DND-41 (cell line): ENCODE measurements around the gene CTSD.

Experiments
- ATAC-seq: fragments of 200-7000 bp; cut with Tn5 transposase; 3 replicates; pipeline ENCODE4 v1.9.1; 2021; ENCODE audit warnings: low read depth; ENCODE audit not compliant: insufficient read depth
- DNase-seq: peaks from one replicate; pipeline ENCODE4 v3.0.0-alpha.2; 2020
- H2AFZ ChIP-seq: 2 replicates; pipeline ENCODE4 v1.6.0; 2012; ENCODE audit warnings: low read depth, low read length
- H3K27ac ChIP-seq: 2 replicates; pipeline ENCODE4 v1.5.1; 2012; ENCODE audit warnings: low read length, inconsistent platforms
- H3K27me3 ChIP-seq: fragments of 200-600 bp; sonication (generic); 2 replicates; pipeline ENCODE4 v1.6.0; 2012; ENCODE audit warnings: low read length, mild to moderate bottlenecking, inconsistent platforms; ENCODE audit not compliant: insufficient read depth, poor library complexity
- H3K36me3 ChIP-seq: 2 replicates; pipeline ENCODE4 v1.5.1; 2012; ENCODE audit warnings: low read length, inconsistent platforms; ENCODE audit not compliant: insufficient read depth
- H3K4me1 ChIP-seq: 2 replicates; pipeline ENCODE4 v1.5.1; 2012; ENCODE audit warnings: mild to moderate bottlenecking, low read length; ENCODE audit not compliant: insufficient read depth
- H3K4me2 ChIP-seq: 2 replicates; pipeline ENCODE4 v1.6.0; 2012; ENCODE audit warnings: mild to moderate bottlenecking, moderate library complexity, low read length, inconsistent platforms; ENCODE audit not compliant: insufficient read depth
- H3K4me3 ChIP-seq, 2 experiments: fragments of 200-600 bp in 1 of 2; shearing (Covaris generic) in 1 of 2; 2 replicates each; pipeline ENCODE4 v1.5.1; 2012 to 2016; ENCODE audit warnings: inconsistent platforms in 2 of 2, low read length in 2 of 2, mild to moderate bottlenecking in 2 of 2, low read depth in 1 of 2, moderate library complexity in 1 of 2
- H3K79me2 ChIP-seq: 2 replicates; pipeline ENCODE4 v1.6.0; 2012; ENCODE audit warnings: low read length, inconsistent platforms; ENCODE audit not compliant: insufficient read depth
- H3K9ac ChIP-seq: 2 replicates; pipeline ENCODE4 v1.6.0; 2012; ENCODE audit warnings: low read depth, mild to moderate bottlenecking, inconsistent platforms, low read length, moderate library complexity
- H3K9me3 ChIP-seq: 2 replicates; pipeline ENCODE4 v1.5.1; 2012; ENCODE audit warnings: low read length, moderate library complexity, mild to moderate bottlenecking, inconsistent platforms; ENCODE audit not compliant: insufficient read depth, severe bottlenecking
- H4K20me1 ChIP-seq: 2 replicates; pipeline ENCODE4 v1.6.0; 2012; ENCODE audit warnings: low read length; ENCODE audit not compliant: insufficient read depth
- CTCF ChIP-seq: IDR thresholded peaks from 2 replicates; pipeline ENCODE4 v1.5.1; 2012; ENCODE audit warnings: borderline replicate concordance, low read length, moderate library complexity, mild to moderate bottlenecking; ENCODE audit not compliant: poor library complexity, severe bottlenecking; ENCODE audit errors: extremely low read depth
- EZH2 ChIP-seq: IDR thresholded peaks from 3 replicates; pipeline ENCODE4 v1.6.1; 2012; ENCODE audit warnings: borderline replicate concordance, low read depth, mild to moderate bottlenecking, moderate library complexity, low read length, inconsistent platforms; ENCODE audit not compliant: severe bottlenecking

CTSD gene

DNA sequence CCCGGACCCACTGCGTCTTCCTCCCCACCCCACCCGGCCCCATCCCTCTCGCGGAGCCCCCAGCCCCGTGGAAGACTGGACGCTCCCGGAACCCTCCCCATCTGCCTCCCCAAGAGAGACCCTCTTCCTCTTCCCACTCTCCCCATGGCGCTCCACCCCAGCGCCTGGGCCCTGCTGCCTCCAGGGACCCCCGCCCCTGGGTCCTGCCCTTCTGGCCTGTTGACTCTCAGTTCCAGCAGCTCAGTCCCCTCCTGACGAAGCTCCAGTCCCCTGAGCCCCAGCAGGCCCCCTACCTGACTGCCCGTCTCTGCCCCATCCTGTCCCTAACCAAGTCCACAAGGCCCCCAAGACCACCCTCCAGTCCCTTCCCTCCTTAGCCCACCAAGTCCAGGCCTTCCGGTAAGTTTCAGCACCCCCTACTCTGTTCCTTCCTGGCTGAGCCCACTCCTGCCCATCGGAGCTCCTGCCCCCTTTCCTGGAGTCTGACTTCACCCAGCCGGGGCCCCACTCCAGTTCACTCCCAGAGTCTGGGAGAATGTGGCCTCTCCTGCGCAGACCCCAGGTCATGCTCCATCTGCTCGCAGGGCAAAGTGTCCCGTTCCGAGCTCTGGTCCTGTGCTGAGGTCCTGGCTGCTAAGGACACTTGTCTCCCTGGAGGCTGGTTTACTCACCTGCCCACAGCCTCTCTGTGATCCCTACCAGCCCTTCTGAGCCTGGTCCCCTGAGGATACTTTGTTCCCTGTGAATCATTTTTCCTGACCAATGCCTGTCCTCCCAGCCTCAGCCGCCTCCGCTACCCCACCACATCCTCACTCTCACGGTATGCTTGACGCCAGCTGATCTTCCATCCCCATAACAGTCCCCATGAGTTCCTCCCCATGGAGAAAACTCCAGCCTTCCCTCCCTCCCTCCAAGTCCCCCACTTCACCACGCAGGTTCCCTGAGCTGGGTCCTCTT, 14.1 kb downstream of the CTSD start:
- peaks cover 5% of the 10 kb centered on the region; the same call in 1 of the 2 replicates for H4K20me1 ChIP-seq
- no peaks in the 10 kb centered on the region for H3K9me3 ChIP-seq
- no peaks in the 10 kb centered on the region for H3K27me3 ChIP-seq
- H3K9ac ChIP-seq, result no peak overlapping the region
- ATAC-seq (0 out of 3 replicates have a peak, but pooled peaks have one; percentile 13), DNase-seq (no peak)
- no peak overlapping the region for H3K4me2 ChIP-seq
- H3K4me1 ChIP-seq, result no peaks in the 10 kb centered on the region
- H3K36me3 ChIP-seq, result peaks cover 38% of the 10 kb centered on the region
- H2AFZ ChIP-seq, result no peak overlapping the region
- TF ChIP-seq EZH2 (no peak), CTCF (no peak)
- H3K27ac ChIP-seq, result peak overlapping the region; percentile 5; the same call in 1 of the 2 replicates
- no peak overlapping the region for H3K4me3 ChIP-seq
- no peaks in the 10 kb centered on the region for H3K79me2 ChIP-seq

GRCh38 chr11:1748636-1749394, 14.9 kb downstream of the CTSD start:
- Histone ChIP-seq H2AFZ (no peak overlapping the region), H3K4me2 (no peak overlapping the region), H3K36me3 (peaks cover 29% of the 10 kb centered on the region), H3K79me2 (no peaks in the 10 kb centered on the region), H3K4me3 (no peak overlapping the region), H4K20me1 (peaks cover 5% of the 10 kb centered on the region; the same call in 1 of the 2 replicates), H3K27me3 (no peaks in the 10 kb centered on the region), H3K9ac (no peak overlapping the region), H3K4me1 (no peaks in the 10 kb centered on the region), H3K27ac (no peak overlapping the region), H3K9me3 (no peaks in the 10 kb centered on the region)
- TF ChIP-seq EZH2, result no peak
- no peak for TF ChIP-seq CTCF
- no peak for DNase-seq
- no peak for ATAC-seq

DNA sequence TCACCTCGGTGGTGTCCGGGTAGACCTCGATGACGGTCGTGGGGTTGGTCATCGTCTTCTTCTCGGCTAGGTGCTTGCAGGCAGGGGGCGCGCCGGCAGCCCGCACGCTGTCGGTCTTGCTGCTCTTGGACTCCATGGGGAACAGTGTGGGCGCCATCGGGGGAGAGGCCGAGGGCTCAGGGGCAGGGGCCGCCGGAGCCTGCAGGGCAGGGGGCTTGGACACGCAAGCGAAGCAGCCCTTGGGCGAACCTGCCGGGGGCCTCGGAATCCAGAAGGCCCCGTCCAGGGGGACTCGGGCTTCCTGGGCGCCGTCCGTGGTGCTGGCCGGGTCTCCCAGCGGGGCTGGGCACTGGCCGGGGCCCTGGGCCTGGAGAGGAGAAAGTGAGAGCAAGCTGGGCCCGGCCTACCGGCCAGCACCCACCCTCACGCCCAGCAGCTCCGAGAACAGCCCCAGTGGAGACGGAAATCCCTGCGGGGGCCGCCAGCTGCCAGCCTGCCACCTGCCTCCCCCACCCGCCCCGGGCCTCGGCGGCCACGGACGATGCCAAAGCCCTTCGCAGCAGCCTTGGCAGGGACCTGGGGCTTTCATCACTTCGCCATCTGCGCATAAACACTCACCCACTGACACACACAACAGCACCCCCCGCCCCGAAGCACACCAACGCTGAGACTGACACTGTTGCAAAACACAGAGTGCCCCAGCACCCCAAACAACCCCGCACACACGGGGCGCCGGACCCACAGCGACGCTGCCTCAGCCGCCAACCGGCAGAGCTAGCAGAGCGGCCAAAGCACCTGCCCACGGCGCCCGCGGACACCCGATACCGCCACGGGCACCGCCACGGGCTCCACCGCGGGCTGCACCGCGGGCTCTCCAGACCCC, 15.7 kb downstream of the CTSD start:
- TF ChIP-seq EZH2, result no peak
- no peak for TF ChIP-seq CTCF
- peaks cover 5% of the 10 kb centered on the region; the same call in 1 of the 2 replicates for H4K20me1 ChIP-seq
- H3K27me3 ChIP-seq, result no peaks in the 10 kb centered on the region
- ATAC-seq (no peak), DNase-seq (no peak)
- no peak overlapping the region for H3K9ac ChIP-seq
- H3K9me3 ChIP-seq, result no peaks in the 10 kb centered on the region
- no peak overlapping the region for H3K27ac ChIP-seq
- peaks cover 22% of the 10 kb centered on the region for H3K36me3 ChIP-seq
- H3K4me3 ChIP-seq, result no peak overlapping the region
- no peak overlapping the region for H2AFZ ChIP-seq
- no peak overlapping the region for H3K4me2 ChIP-seq
- no peaks in the 10 kb centered on the region for H3K79me2 ChIP-seq
- no peaks in the 10 kb centered on the region for H3K4me1 ChIP-seq
